ENCODE measurements around the gene SNRNP40. TPM values are rescaled to one million over a fixed set of nuclear protein-coding genes. Genes with fewer than 3 reads are reported as not detected.

The SNRNP40 gene
- total and polyA plus RNA-seq, 2 of the 13 experiments (the other 11 are each of a cell fraction or from before 2014, with no cell fraction given) = 51.0 to 147 TPM

- TF ChIP-seq HNF1A (IDR thresholded peaks at IDR 0.05; ENCODE audit: low read depth) (no peak), HNF1A (CRISPR knock-in tag; IDR thresholded peaks at IDR 0.05; ENCODE audit: borderline replicate concordance) (no peak), ZNF788 (CRISPR knock-in tag; IDR thresholded peaks at IDR 0.05; ENCODE audit: borderline replicate concordance) (peak; percentile 53; the same call in 1 of the 2 replicates), TEAD3 (CRISPR knock-in tag; optimal IDR thresholded peaks at IDR 0.05; ENCODE audit: borderline replicate concordance) (peak; percentile 28), ZBTB43 (CRISPR knock-in tag; conservative IDR thresholded peaks at IDR 0.05) (no peak; the same call in 1 of the 2 replicates), MEIS1 (CRISPR knock-in tag; IDR thresholded peaks at IDR 0.05; ENCODE audit: borderline replicate concordance) (no peak), SOX13 (IDR thresholded peaks at IDR 0.05) (0 out of 2 replicates have a peak, but pooled peaks have one; percentile 19), SOX13 (CRISPR knock-in tag; conservative IDR thresholded peaks at IDR 0.05 in 1 of 2, IDR thresholded peaks at IDR 0.05 in 1 of 2) (no peak), ZNF510 (CRISPR knock-in tag; IDR thresholded peaks at IDR 0.05; ENCODE audit: low read depth) (peak; percentile 35; the same call in 1 of the 2 replicates), KLF15 (CRISPR knock-in tag; IDR thresholded peaks at IDR 0.05; ENCODE audit: borderline replicate concordance) (peak; percentile 69; the same call in 1 of the 2 replicates), GZF1 (CRISPR knock-in tag; IDR thresholded peaks at IDR 0.05) (no peak), ZSCAN30 (CRISPR knock-in tag; IDR thresholded peaks at IDR 0.05) (no peak), ZNF350 (CRISPR knock-in tag; IDR thresholded peaks at IDR 0.05; ENCODE audit: borderline replicate concordance, low read depth) (no peak; the same call in 1 of the 2 replicates), ZNF503 (CRISPR knock-in tag; IDR thresholded peaks at IDR 0.05) (no peak), ZNF564 (CRISPR knock-in tag; IDR thresholded peaks at IDR 0.05) (no peak), ETS1 (CRISPR knock-in tag; IDR thresholded peaks at IDR 0.05) (no peak), ZBTB14 (CRISPR knock-in tag; IDR thresholded peaks at IDR 0.05) (no peak), ZNF20 (CRISPR knock-in tag; IDR thresholded peaks at IDR 0.05) (no peak), ZNF790 (CRISPR knock-in tag; IDR thresholded peaks at IDR 0.05; ENCODE audit: borderline replicate concordance) (no peak)
These were observed at the start of gene SNRNP40, which contains the start of gene ZCCHC17 (continued) for GRCh38 chr1:31296486-31297276.

Data from HepG2 (cell line).